Body of pancreas (tissue), 4 donors: ENCODE data around the gene CRYBG3. TPM values are rescaled to one million over a fixed set of nuclear protein-coding genes. Genes with fewer than 3 reads are reported as not detected.

Experiments
- ATAC-seq: fragments of 150-250 bp; one replicate; pipeline ENCODE4 v1.9.1; 2016
- DNase-seq, 4 donors: peaks; one replicate each; pipeline ENCODE4 v3.0.0-alpha.2; 2019
- H3K27ac ChIP-seq, 4 donors: fragments of 200-600 bp; sonication (generic); 1 replicate in 3 of 4; 2 replicates in 1 of 4; pipeline versions ENCODE4 v1.5.1 to v1.6.1; 2016 to 2019; ENCODE audit warnings: mild to moderate bottlenecking in 1 of 4, mixed read lengths in 1 of 4, moderate library complexity in 1 of 4
- H3K27me3 ChIP-seq, 2 donors: fragments of 200-600 bp; sonication (generic); one replicate each; pipeline ENCODE4 v1.6.0; 2016; ENCODE audit warnings: mild to moderate bottlenecking in 1 of 2
- H3K36me3 ChIP-seq, 2 donors: fragments of 200-600 bp; sonication (generic); replicated peaks in 1 of 2; 2 replicates each; pipeline ENCODE4 v1.5.1; 2016; ENCODE audit warnings: low read depth in 2 of 2; ENCODE audit not compliant: insufficient read depth in 1 of 2
- H3K4me1 ChIP-seq: fragments of 200-600 bp; sonication (generic); one replicate; pipeline ENCODE4 v1.6.0; 2016
- H3K4me3 ChIP-seq, 2 donors: fragments of 200-600 bp; sonication (generic); 1 replicate in 1 of 2; 2 replicates in 1 of 2; pipeline ENCODE4 v1.5.1; 2016 to 2019
- H3K9me3 ChIP-seq, 3 donors: fragments of 200-600 bp; sonication (generic); 1 replicate in 2 of 3; 2 replicates in 1 of 3; pipeline ENCODE4 v1.5.1; 2016
- POLR2A ChIP-seq, 3 donors: fragments of 450-650 bp; IDR thresholded peaks; one replicate each; pipeline ENCODE4 v1.6.1; 2016; ENCODE audit warnings: antibody characterized with exemption in 3 of 3, mild to moderate bottlenecking in 2 of 3
- WGBS, 2 donors: methylation state at CpG; one replicate each; pipeline ENCODE4 v1.1.5; 2017; 5-methylcytosine and 5-hydroxymethylcytosine counted together
- intact Hi-C: fragments of 100-400 bp; cut with DNase I; formaldehyde crosslinking; loops from one replicate; pipeline ENCODE4 v1.15.1; 2023
- total RNA-seq, 2 donors: library from RNA; depleted of rRNA; stranded (reverse); fragments of >200 nt; gene quantifications; one replicate each; pipeline ENCODE4 v1.1.0, GENCODE V29; 2016
- TF ChIP-seq, protein P1 (sequence below), 7 experiments: fragments of 450-650 bp in 4 of 7; fragments of 200-600 bp in 3 of 7; sonication (generic) in 3 of 7; IDR thresholded peaks; one replicate each; pipeline ENCODE4 v1.5.1; 2016 to 2019; ENCODE audit warnings: antibody characterized with exemption in 7 of 7

Gene CRYBG3
- total RNA-seq, 2 donors from 2014 or later, result 14.5 to 17.1 TPM

- no peaks in the 10 kb centered on the region for H3K27me3 ChIP-seq
- ATAC-seq, result no peak
- no peak for DNase-seq
- no peaks in the 10 kb centered on the region for H3K9me3 ChIP-seq
- TF ChIP-seq POLR2A (IDR thresholded peaks at IDR 0.05), result no peak
- TF ChIP-seq, protein P1, sequence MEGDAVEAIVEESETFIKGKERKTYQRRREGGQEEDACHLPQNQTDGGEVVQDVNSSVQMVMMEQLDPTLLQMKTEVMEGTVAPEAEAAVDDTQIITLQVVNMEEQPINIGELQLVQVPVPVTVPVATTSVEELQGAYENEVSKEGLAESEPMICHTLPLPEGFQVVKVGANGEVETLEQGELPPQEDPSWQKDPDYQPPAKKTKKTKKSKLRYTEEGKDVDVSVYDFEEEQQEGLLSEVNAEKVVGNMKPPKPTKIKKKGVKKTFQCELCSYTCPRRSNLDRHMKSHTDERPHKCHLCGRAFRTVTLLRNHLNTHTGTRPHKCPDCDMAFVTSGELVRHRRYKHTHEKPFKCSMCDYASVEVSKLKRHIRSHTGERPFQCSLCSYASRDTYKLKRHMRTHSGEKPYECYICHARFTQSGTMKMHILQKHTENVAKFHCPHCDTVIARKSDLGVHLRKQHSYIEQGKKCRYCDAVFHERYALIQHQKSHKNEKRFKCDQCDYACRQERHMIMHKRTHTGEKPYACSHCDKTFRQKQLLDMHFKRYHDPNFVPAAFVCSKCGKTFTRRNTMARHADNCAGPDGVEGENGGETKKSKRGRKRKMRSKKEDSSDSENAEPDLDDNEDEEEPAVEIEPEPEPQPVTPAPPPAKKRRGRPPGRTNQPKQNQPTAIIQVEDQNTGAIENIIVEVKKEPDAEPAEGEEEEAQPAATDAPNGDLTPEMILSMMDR (IDR thresholded peaks at IDR 0.05), result no peak
- intact Hi-C loops, result no loop called here
- no peak overlapping the region for H3K4me3 ChIP-seq
- H3K4me1 ChIP-seq, result peaks cover 6% of the 10 kb centered on the region
- no peak overlapping the region for H3K27ac ChIP-seq
- H3K36me3 ChIP-seq, result no peaks in the 10 kb centered on the region
- 96% methylated on average over 8 of the region's 8 CpGs for WGBS, 2 donors
These were observed 19.5 kb downstream of the CRYBG3 start for GRCh38 chr3:97841304-97841703.

DNA sequence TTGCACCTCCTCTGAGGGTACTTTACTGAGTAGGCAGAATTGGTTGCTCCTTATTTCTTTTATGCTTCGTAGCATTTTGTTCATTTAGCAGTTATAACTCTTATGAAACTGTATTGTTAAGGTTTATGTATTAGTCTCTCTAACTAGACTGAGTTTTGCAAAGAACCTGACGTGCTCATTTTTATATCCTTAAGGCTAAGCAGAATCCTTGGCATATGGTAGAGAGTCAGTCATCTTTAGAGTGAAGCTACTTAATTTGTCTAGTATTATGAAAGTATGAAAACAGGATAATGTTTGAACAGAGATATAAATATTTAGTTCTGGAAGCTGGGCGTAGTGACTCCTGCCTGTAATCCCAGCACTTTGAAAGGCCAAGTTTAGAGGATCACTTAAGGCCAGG is 20.1 kb downstream of the CRYBG3 start:
- Histone ChIP-seq H3K9me3 (no peaks in the 10 kb centered on the region), H3K36me3 (no peaks in the 10 kb centered on the region), H3K27ac (no peak overlapping the region), H3K4me3 (no peak overlapping the region), H3K4me1 (peaks cover 6% of the 10 kb centered on the region), H3K27me3 (no peaks in the 10 kb centered on the region)
- DNase-seq, result no peak
- ATAC-seq, result no peak
- TF ChIP-seq, protein P1 (IDR thresholded peaks at IDR 0.05), result no peak
- no peak for TF ChIP-seq POLR2A (IDR thresholded peaks at IDR 0.05)
- intact Hi-C loops, result no loop called here
- WGBS, 2 donors, result 83 to 92% methylated on average over 3 of the region's 3 CpGs

DNA sequence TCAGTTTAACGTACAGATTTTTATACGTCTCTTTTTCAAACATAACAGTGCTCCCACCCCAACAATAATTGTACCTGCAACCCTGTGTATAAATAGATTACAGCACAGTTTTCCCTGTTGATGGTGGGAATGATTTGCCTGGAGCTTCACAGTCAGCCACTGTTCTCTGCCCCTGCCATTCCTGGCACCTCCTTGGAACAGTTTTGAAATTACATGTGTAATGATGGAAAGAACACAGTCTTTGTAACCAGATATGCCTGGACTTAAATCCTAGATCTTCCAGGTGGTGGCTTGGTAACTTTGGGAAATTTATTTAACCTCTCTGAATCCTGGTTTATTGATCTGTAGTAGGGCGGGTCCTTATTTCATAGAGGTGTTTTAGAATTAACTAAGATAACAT is 27.0 kb downstream of the CRYBG3 start:
- H3K4me3 ChIP-seq, result no peak overlapping the region
- H3K9me3 ChIP-seq, result no peaks in the 10 kb centered on the region
- intact Hi-C loops, result no loop called here
- H3K36me3 ChIP-seq, result no peaks in the 10 kb centered on the region
- no peak overlapping the region for H3K27ac ChIP-seq
- WGBS, 2 donors, result 83 to 95% methylated on average over 3 of the region's 3 CpGs
- no peaks in the 10 kb centered on the region for H3K4me1 ChIP-seq
- no peak for DNase-seq
- no peak for ATAC-seq
- TF ChIP-seq, protein P1 (IDR thresholded peaks at IDR 0.05), result no peak
- no peak for TF ChIP-seq POLR2A (IDR thresholded peaks at IDR 0.05)
- no peaks in the 10 kb centered on the region for H3K27me3 ChIP-seq

GRCh38 chr3:97857401-97857800 is 35.6 kb downstream of the CRYBG3 start:
- intact Hi-C loops, result no loop called here
- TF ChIP-seq POLR2A (IDR thresholded peaks at IDR 0.05), result no peak
- TF ChIP-seq, protein P1 (IDR thresholded peaks at IDR 0.05), result no peak
- WGBS, 2 donors, result 93% methylated on average over 6 of the region's 6 CpGs

DNA sequence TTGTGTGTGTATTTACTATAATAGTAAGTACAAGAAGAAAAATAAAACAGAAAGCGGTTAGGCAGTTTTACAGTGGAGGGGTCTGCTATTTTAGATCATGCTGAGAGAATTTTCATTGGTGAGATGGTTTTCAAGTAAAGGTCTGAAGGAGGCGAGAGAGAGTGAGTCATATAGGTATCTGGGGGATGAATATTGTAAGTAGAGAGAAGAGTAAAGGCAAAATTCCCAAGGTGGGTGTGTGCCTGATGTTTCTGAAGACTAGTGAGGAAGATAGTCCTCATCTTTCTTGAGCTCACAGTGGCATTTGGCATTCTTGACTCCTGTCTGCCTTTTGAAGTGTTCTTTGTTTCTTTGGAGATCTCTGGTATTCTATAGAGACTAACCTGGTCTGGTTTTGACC is 38.6 kb downstream of the CRYBG3 start:
- intact Hi-C loops, result no loop called here
- Histone ChIP-seq H3K9me3 (no peaks in the 10 kb centered on the region), H3K36me3 (no peaks in the 10 kb centered on the region), H3K4me3 (no peak overlapping the region), H3K27me3 (no peaks in the 10 kb centered on the region), H3K4me1 (peaks cover 6% of the 10 kb centered on the region), H3K27ac (no peak overlapping the region)
- no peak for ATAC-seq
- WGBS, 2 donors, result 92 to 94% methylated on average over 2 of the region's 2 CpGs
- TF ChIP-seq, protein P1 (IDR thresholded peaks at IDR 0.05), result no peak
- DNase-seq, result no peak

More at GRCh38 chr3:97857401-97857800, 35.6 kb downstream of the CRYBG3 start:
- DNase-seq (no peak), ATAC-seq (no peak)
- H3K27ac ChIP-seq, result no peak overlapping the region
- H3K27me3 ChIP-seq, result no peaks in the 10 kb centered on the region
- no peaks in the 10 kb centered on the region for H3K36me3 ChIP-seq
- no peaks in the 10 kb centered on the region for H3K9me3 ChIP-seq
- H3K4me3 ChIP-seq, result no peak overlapping the region
- H3K4me1 ChIP-seq, result peaks cover 3% of the 10 kb centered on the region
